Measurements from ENCODE around the gene MYT1.

The MYT1 gene

GRCh38 chr20:64244870-64245603 lies 80.8 kb downstream of the MYT1 start:
- no peak for TF ChIP-seq CTCF (IDR thresholded peaks at IDR 0.05; ENCODE audit: low read depth, low read length)
- DNase-seq (ENCODE audit: extremely low read depth, low read depth), result no peak

- no peak for TF ChIP-seq CTCF (IDR thresholded peaks at IDR 0.05; ENCODE audit: low read depth, low read length)
- DNase-seq (ENCODE audit: extremely low read depth, low read depth), result no peak
These were observed 81.7 kb downstream of the MYT1 start for GRCh38 chr20:64245746-64246595.

- TF ChIP-seq CTCF (IDR thresholded peaks at IDR 0.05; ENCODE audit: low read depth, low read length), result no peak
- no peak for DNase-seq (ENCODE audit: extremely low read depth, low read depth)
These were observed 82.5 kb downstream of the MYT1 start for GRCh38 chr20:64246616-64247306.

- DNase-seq (ENCODE audit: extremely low read depth, low read depth), result no peak
- TF ChIP-seq CTCF (IDR thresholded peaks at IDR 0.05; ENCODE audit: low read depth, low read length), result no peak
These were observed 83.0 kb downstream of the MYT1 start for GRCh38 chr20:64247307-64247618.

GRCh38 chr20:64247970-64248841 lies 84.0 kb downstream of the MYT1 start:
- no peak for TF ChIP-seq CTCF (IDR thresholded peaks at IDR 0.05; ENCODE audit: low read depth, low read length)
- DNase-seq (ENCODE audit: extremely low read depth, low read depth), result no peak

GRCh38 chr20:64250027-64250426 lies 85.8 kb downstream of the MYT1 start:
- no peak for TF ChIP-seq CTCF (IDR thresholded peaks at IDR 0.05; ENCODE audit: low read depth, low read length)
- no peak for DNase-seq (ENCODE audit: extremely low read depth, low read depth)

Measured in AG09319 (cell line).